Tibial artery (tissue), 4 donors: Measurements from ENCODE around the gene ITPK1.

ENCODE experiments used
- DNase-seq, 2 donors: peaks; one replicate each; pipeline ENCODE4 v3.0.0-alpha.2; 2019
- H3K27ac ChIP-seq, 2 donors: fragments of 200-600 bp; sonication (generic) in 1 of 2; 1 replicate in 1 of 2; 2 replicates in 1 of 2; pipeline ENCODE4 v1.5.1; 2018 to 2019; ENCODE audit warnings: mild to moderate bottlenecking in 1 of 2
- H3K27me3 ChIP-seq, 2 donors: fragments of 200-600 bp; sonication (generic) in 1 of 2; one replicate each; pipeline versions ENCODE4 v1.5.1 to v1.6.0; 2016 to 2019
- H3K36me3 ChIP-seq, 3 donors: fragments of 200-600 bp; sonication (generic) in 2 of 3; one replicate each; pipeline ENCODE4 v1.5.1; 2016 to 2019; ENCODE audit warnings: mild to moderate bottlenecking in 2 of 3
- H3K4me1 ChIP-seq, 4 donors: fragments of 200-600 bp; sonication (generic) in 2 of 4; 1 replicate in 3 of 4; 2 replicates in 1 of 4; pipeline ENCODE4 v1.5.1; 2016 to 2019
- H3K4me3 ChIP-seq, 2 donors: fragments of 200-600 bp; sonication (generic) in 1 of 2; 1 replicate in 1 of 2; 2 replicates in 1 of 2; pipeline ENCODE4 v1.5.1; 2018 to 2019; ENCODE audit warnings: mild to moderate bottlenecking in 2 of 2
- H3K9me3 ChIP-seq, 3 donors: fragments of 200-600 bp; sonication (generic) in 1 of 3; one replicate each; pipeline ENCODE4 v1.5.1; 2016 to 2019
- CTCF ChIP-seq, 2 experiments: fragments of 200-600 bp in 1 of 2; fragments of 450-650 bp in 1 of 2; IDR thresholded peaks; one replicate each; pipeline ENCODE4 v1.5.1; 2017 to 2019; ENCODE audit warnings: antibody characterized with exemption in 2 of 2, mild to moderate bottlenecking in 1 of 2, moderate library complexity in 1 of 2
- intact Hi-C: fragments of 100-400 bp; cut with DNase I; formaldehyde crosslinking; loops from one replicate; pipeline ENCODE4 v1.15.0; 2023; ENCODE audit warnings: low total_unique reads

ITPK1 gene

GRCh38 chr14:92940543-92940942 is 175.2 kb downstream of the ITPK1 start:
- DNase-seq = no peak
- H3K27ac ChIP-seq = no peak overlapping the region
- H3K36me3 ChIP-seq = peaks cover 33 to 80% (median 79%) of the 10 kb centered on the region in 3 donors
- no peak for TF ChIP-seq CTCF (IDR thresholded peaks at IDR 0.05)
- no peaks in the 10 kb centered on the region for H3K4me1 ChIP-seq
- H3K27me3 ChIP-seq = no peaks in the 10 kb centered on the region
- intact Hi-C loops = no loop called here
- no peaks in the 10 kb centered on the region for H3K9me3 ChIP-seq
- H3K4me3 ChIP-seq = no peak overlapping the region

GRCh38 chr14:92939699-92940098 is 176.0 kb downstream of the ITPK1 start:
- DNase-seq = no peak
- Histone ChIP-seq H3K27me3 (no peaks in the 10 kb centered on the region), H3K36me3 (peaks cover 24 to 75% (median 72%) of the 10 kb centered on the region in 3 donors), H3K9me3 (no peaks in the 10 kb centered on the region), H3K4me3 (no peak overlapping the region), H3K27ac (no peak overlapping the region), H3K4me1 (no peaks in the 10 kb centered on the region)
- no peak for TF ChIP-seq CTCF (IDR thresholded peaks at IDR 0.05)
- intact Hi-C loops = no loop called here

GRCh38 chr14:92938890-92939671 is 176.6 kb downstream of the ITPK1 start:
- Histone ChIP-seq H3K4me1 (no peaks in the 10 kb centered on the region), H3K27ac (no peak overlapping the region), H3K27me3 (no peaks in the 10 kb centered on the region), H3K9me3 (no peaks in the 10 kb centered on the region), H3K36me3 (peaks cover 23 to 69% (median 66%) of the 10 kb centered on the region in 3 donors), H3K4me3 (no peak overlapping the region)
- DNase-seq = no peak
- TF ChIP-seq CTCF (IDR thresholded peaks at IDR 0.05) = no peak
- intact Hi-C loops = no loop called here

- peaks cover 23 to 61% (median 60%) of the 10 kb centered on the region in 3 donors for H3K36me3 ChIP-seq
- no peak overlapping the region for H3K27ac ChIP-seq
- no peak for DNase-seq
- TF ChIP-seq CTCF (IDR thresholded peaks at IDR 0.05) = no peak
- intact Hi-C loops = no loop called here
- no peaks in the 10 kb centered on the region for H3K27me3 ChIP-seq
- H3K9me3 ChIP-seq = no peaks in the 10 kb centered on the region
- no peak overlapping the region for H3K4me3 ChIP-seq
- no peaks in the 10 kb centered on the region for H3K4me1 ChIP-seq
These were observed 177.4 kb downstream of the ITPK1 start for GRCh38 chr14:92938235-92938875.

GRCh38 chr14:92937051-92937937 is 178.4 kb downstream of the ITPK1 start:
- Histone ChIP-seq H3K4me1 (no peaks in the 10 kb centered on the region), H3K4me3 (no peak overlapping the region), H3K27ac (no peak overlapping the region), H3K9me3 (no peaks in the 10 kb centered on the region), H3K27me3 (no peaks in the 10 kb centered on the region), H3K36me3 (peaks cover 14 to 51% (median 49%) of the 10 kb centered on the region in 3 donors)
- no peak for DNase-seq
- TF ChIP-seq CTCF (IDR thresholded peaks at IDR 0.05) = no peak
- intact Hi-C loops = no loop called here
